ENCODE results near the gene RBM20.

- no peak for TF ChIP-seq CTCF (IDR thresholded peaks at IDR 0.05; ENCODE audit: insufficient read depth, low read length)
- TF ChIP-seq GABPA (IDR thresholded peaks at IDR 0.05; ENCODE audit: low read depth) = no peak
- no peak for TF ChIP-seq REST (IDR thresholded peaks at IDR 0.05; ENCODE audit: insufficient replicate concordance, low read depth)
- TF ChIP-seq POLR2AphosphoS5 (IDR thresholded peaks at IDR 0.05; ENCODE audit: low read depth) = no peak
- no peak for TF ChIP-seq SPI1 (IDR thresholded peaks at IDR 0.05; ENCODE audit: borderline replicate concordance, low read depth)
These were observed 118.7 kb downstream of the RBM20 start for GRCh38 chr10:110762849-110763211.
